HG02973 (cell line): ENCODE results near the gene NOL9.
"Not testable (repeated sequence)": the region's sequence is repeated elsewhere in the genome, so short reads cannot be mapped to it uniquely, and the experiment has no call there.

Source experiments
- ATAC-seq: cut with Tn5 transposase; IDR thresholded peaks from one replicate; pipeline ENCODE4 v1.9.1; 2021; ENCODE audit warnings: moderate library complexity; ENCODE audit not compliant: unreplicated experiment

Gene NOL9

GRCh38 chr1:6574025-6574620 is 19.8 kb upstream of the NOL9 start:
- ATAC-seq: no peak

GRCh38 chr1:6572653-6573383 is 18.5 kb upstream of the NOL9 start:
- no peak for ATAC-seq

- ATAC-seq: no peak
These were observed 16.7 kb upstream of the NOL9 start for GRCh38 chr1:6570987-6571386.

GRCh38 chr1:6570100-6570499 is 15.8 kb upstream of the NOL9 start:
- no peak for ATAC-seq

GRCh38 chr1:6569033-6569432 is 14.7 kb upstream of the NOL9 start:
- no peak for ATAC-seq

GRCh38 chr1:6560267-6560666 is 6.0 kb upstream of the NOL9 start:
- ATAC-seq: no peak

GRCh38 chr1:6559161-6559560 is 4.8 kb upstream of the NOL9 start:
- not testable (repeated sequence) for ATAC-seq

- no peak for ATAC-seq
These were observed 3.3 kb upstream of the NOL9 start for GRCh38 chr1:6557597-6557996.

GRCh38 chr1:6554907-6555778 is 830 bp upstream of the NOL9 start, which contains the start of gene TAS1R1:
Gene TAS1R1, plus strand, starts transcription at chr1:6555307. Its CDS starts 67 bp downstream, at chr1:6555374.
- ATAC-seq: no peak

- no peak for ATAC-seq
These were observed 7.0 kb downstream of the NOL9 start for GRCh38 chr1:6547301-6547700.

- ATAC-seq: no peak
These were observed 8.0 kb downstream of the NOL9 start for GRCh38 chr1:6546326-6546725.

- no peak for ATAC-seq
These were observed 8.8 kb downstream of the NOL9 start for GRCh38 chr1:6545276-6546112.

GRCh38 chr1:6544831-6545230 is 9.5 kb downstream of the NOL9 start:
- no peak for ATAC-seq

- ATAC-seq: no peak
These were observed 15.4 kb downstream of the NOL9 start for GRCh38 chr1:6538956-6539355.

- no peak for ATAC-seq
These were observed 18.0 kb downstream of the NOL9 start for GRCh38 chr1:6536291-6536690.

- ATAC-seq: no peak
These were observed 19.1 kb downstream of the NOL9 start for GRCh38 chr1:6535214-6535613.

- no peak for ATAC-seq
These were observed 20.0 kb downstream of the NOL9 start for GRCh38 chr1:6534248-6534822.

- no peak for ATAC-seq
These were observed 22.3 kb downstream of the NOL9 start for GRCh38 chr1:6531996-6532395.

GRCh38 chr1:6530504-6531160 is 23.7 kb downstream of the NOL9 start:
- ATAC-seq: no peak

- ATAC-seq: no peak
These were observed 25.8 kb downstream of the NOL9 start for GRCh38 chr1:6528492-6528891.
